Endothelial cell of umbilical vein (primary cell): ENCODE data around the gene SPON1. TPM values are rescaled to one million over a fixed set of nuclear protein-coding genes. Genes with fewer than 3 reads are reported as not detected.

Source experiments
- BruUV-seq: library from RNA; stranded (reverse); fragments of 400-500 nt; replicated peaks from 2 replicates; lab custom pipeline; 2021; lab: Mats Ljungman, UMichigan
- CTCF ChIA-PET: fragments of 300-600, 350-600 bp; sonication (Branson Sonifier 250); formaldehyde crosslinking; loops from one replicate; lab custom pipeline; 2021; ENCODE audit warnings: antibody characterized with exemption, inconsistent platforms; lab: Charles Lee
- POLR2A ChIA-PET: fragments of 300-600, 350-600 bp; sonication (Branson Sonifier 250); formaldehyde crosslinking; loops from one replicate; lab custom pipeline; 2021; ENCODE audit warnings: antibody characterized with exemption, inconsistent platforms; lab: Charles Lee
- DNase-seq: peaks from one replicate; pipeline ENCODE4 v3.0.0-alpha.2; 2011; ENCODE audit warnings: low read depth, low spot score
- FAIRE-seq: peaks from 2 replicates; lab custom pipeline; 2011; peaks lifted over from hg19 to GRCh38; lab: Jason Lieb, UNC
- H2AFZ ChIP-seq: 2 replicates; pipeline ENCODE4 v1.6.0; 2012; ENCODE audit warnings: low read depth, low read length, control low read depth, inconsistent platforms
- H3K27ac ChIP-seq: 2 replicates; pipeline ENCODE4 v1.5.1; 2011; ENCODE audit warnings: low read depth, mild to moderate bottlenecking, control low read depth, low read length, moderate library complexity; ENCODE audit not compliant: insufficient read depth
- H3K27me3 ChIP-seq, 2 experiments: 2 replicates each; pipeline versions ENCODE4 v1.6.0 to v1.6.1; 2011; ENCODE audit warnings: low read length in 2 of 2, mixed read lengths in 1 of 2; ENCODE audit not compliant: control insufficient read depth in 2 of 2, insufficient read depth in 2 of 2
- H3K36me3 ChIP-seq, 2 experiments: 2 replicates in 1 of 2; 3 replicates in 1 of 2; pipeline ENCODE4 v1.5.1; 2011; ENCODE audit warnings: low read length in 2 of 2, mild to moderate bottlenecking in 1 of 2, moderate library complexity in 1 of 2; ENCODE audit not compliant: control insufficient read depth in 2 of 2, insufficient read depth in 2 of 2; ENCODE audit errors: extremely low read depth in 1 of 2
- H3K4me1 ChIP-seq: 3 replicates; pipeline ENCODE4 v1.5.1; 2011; ENCODE audit warnings: mild to moderate bottlenecking, low read length; ENCODE audit not compliant: control insufficient read depth, insufficient read depth; ENCODE audit errors: extremely low read depth
- H3K4me2 ChIP-seq: 2 replicates; pipeline ENCODE4 v1.6.1; 2011; ENCODE audit warnings: low read length, control low read depth, mixed read lengths; ENCODE audit not compliant: insufficient read depth
- H3K4me3 ChIP-seq, 3 experiments: fragments of 200-600 bp in 1 of 3; sonication (generic), shearing (Covaris generic) in 1 of 3; replicated peaks in 1 of 3; 2 replicates each; pipeline ENCODE4 v1.5.1; 2011 to 2016; ENCODE audit warnings: control low read depth in 3 of 3, low read length in 3 of 3, mild to moderate bottlenecking in 2 of 3, inconsistent platforms in 1 of 3, low read depth in 1 of 3, moderate library complexity in 1 of 3; ENCODE audit not compliant: insufficient read depth in 1 of 3
- H3K79me2 ChIP-seq: 2 replicates; pipeline ENCODE4 v1.6.0; 2012; ENCODE audit warnings: low read length, inconsistent platforms; ENCODE audit not compliant: control insufficient read depth, insufficient read depth
- H3K9ac ChIP-seq: replicated peaks from 2 replicates; pipeline ENCODE3; 2011; ENCODE audit warnings: low read length, control low read depth; ENCODE audit not compliant: insufficient read depth; ENCODE audit errors: extremely low read depth
- H3K9me1 ChIP-seq: replicated peaks from 3 replicates; pipeline ENCODE4 v1.6.0; 2011; ENCODE audit warnings: mild to moderate bottlenecking, low read length; ENCODE audit not compliant: control insufficient read depth, insufficient read depth; ENCODE audit errors: extremely low read depth
- H3K9me3 ChIP-seq: replicated peaks from 2 replicates; pipeline ENCODE4 v1.5.1; 2012; ENCODE audit warnings: low read length, inconsistent platforms; ENCODE audit not compliant: control insufficient read depth, insufficient read depth
- H4K20me1 ChIP-seq: replicated peaks from 2 replicates; pipeline ENCODE3; 2011; ENCODE audit warnings: mild to moderate bottlenecking, low read length; ENCODE audit not compliant: control insufficient read depth, insufficient read depth; ENCODE audit errors: extremely low read depth
- CTCF ChIP-seq, 2 donors: IDR thresholded peaks; 1 replicate in 1 of 2; 2 replicates in 1 of 2; pipeline ENCODE4 v1.5.1; 2011; ENCODE audit warnings: low read length in 2 of 2, mild to moderate bottlenecking in 2 of 2, moderate library complexity in 2 of 2, control low read depth in 1 of 2, inconsistent platforms in 1 of 2, low read depth in 1 of 2; ENCODE audit not compliant: insufficient read depth in 1 of 2; ENCODE audit errors: extremely low read depth in 1 of 2
- EZH2 ChIP-seq: IDR thresholded peaks from 2 replicates; pipeline ENCODE4 v1.6.1; 2012; ENCODE audit warnings: borderline replicate concordance, low read depth, mild to moderate bottlenecking, moderate library complexity, low read length, inconsistent platforms; ENCODE audit not compliant: severe bottlenecking
- FOS ChIP-seq: IDR thresholded peaks from 2 replicates; pipeline ENCODE4 v1.6.1; 2011; ENCODE audit warnings: mild to moderate bottlenecking, low read length, moderate library complexity, borderline replicate concordance; ENCODE audit not compliant: insufficient read depth
- GATA2 ChIP-seq: IDR thresholded peaks from 2 replicates; pipeline ENCODE4 v1.7.0; 2011; ENCODE audit warnings: low read depth, mild to moderate bottlenecking, moderate library complexity, mixed read lengths, low read length; ENCODE audit not compliant: insufficient read length, insufficient read depth
- JUN ChIP-seq: IDR thresholded peaks from 2 replicates; pipeline ENCODE4 v1.6.1; 2011; ENCODE audit warnings: borderline replicate concordance, low read depth; ENCODE audit not compliant: insufficient read length, insufficient read depth
- MAX ChIP-seq: IDR thresholded peaks from 2 replicates; pipeline ENCODE4 v1.6.1; 2011; ENCODE audit not compliant: insufficient read depth, insufficient read length
- MYC ChIP-seq: IDR thresholded peaks from one replicate; pipeline ENCODE4 v1.6.1; 2011; ENCODE audit warnings: mild to moderate bottlenecking, low read depth, low read length
- POLR2A ChIP-seq: IDR thresholded peaks from 2 replicates; pipeline ENCODE4 v1.6.1; 2012; ENCODE audit warnings: low read depth, mild to moderate bottlenecking, control low read depth, low read length
- POLR2AphosphoS5 ChIP-seq: IDR thresholded peaks from 2 replicates; pipeline ENCODE4 v1.6.1; 2012; ENCODE audit warnings: low read depth, mild to moderate bottlenecking, control low read depth, low read length, moderate library complexity; ENCODE audit not compliant: insufficient read depth
- dilution Hi-C: fragments of 300-500 bp; cut with MboI; formaldehyde crosslinking; loops from one replicate; pipeline ENCODE4 v1.15.0; 2019; ENCODE audit warnings: low sequenced_read_pairs; ENCODE audit not compliant: extremely low pct_ligation_motif_present
- intact Hi-C: fragments of 100-400 bp; cut with micrococcal nuclease; formaldehyde crosslinking; loops from one replicate; pipeline ENCODE4 v1.10.0; 2022
- polyA plus RNA-seq, 4 experiments: library from polyadenylated mRNA; depleted of rRNA in 3 of 4; stranded (reverse) in 3 of 4; unstranded in 1 of 4; fragments of >200 nt; gene quantifications; 2 replicates each; pipeline versions ENCODE4 v1.2.1 to v1.2.3, GENCODE V29; 2011 to 2012; ENCODE audit warnings: missing spikeins in 1 of 4
- total RNA-seq: library from RNA; stranded (reverse); gene quantifications from 2 replicates; pipeline ENCODE4 v1.2.3, GENCODE V29; 2021

Gene SPON1
- total and polyA plus RNA-seq, 2 donors (not counting 3 experiments of a cell fraction or from before 2014, with no cell fraction given) = 0.31 TPM; not detected in 1

DNA sequence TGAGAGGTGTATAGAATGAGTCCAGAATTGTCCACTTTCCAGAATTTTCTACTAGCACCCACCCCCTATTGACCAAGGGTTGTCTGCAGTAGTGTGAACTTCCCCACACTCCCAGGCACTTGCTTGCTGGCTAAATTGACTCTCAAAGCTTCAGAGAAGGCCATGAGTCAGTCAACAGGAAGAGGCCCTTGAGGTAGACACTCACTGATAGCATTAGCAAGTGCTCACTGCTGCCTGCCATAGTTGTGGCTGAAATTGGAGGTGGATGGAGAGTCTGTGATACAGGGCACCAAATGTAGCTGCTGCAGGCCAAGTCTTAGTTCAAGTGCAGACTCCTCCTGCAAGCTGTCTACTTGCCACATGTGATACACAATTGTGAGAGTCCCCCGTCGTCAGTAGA, 156.8 kb downstream of the SPON1 start:
- no peak overlapping the region for H3K27ac ChIP-seq
- ChIA-PET CTCF (no interaction called here), POLR2A (no interaction called here)
- BruUV-seq = no TSS peak
- intact Hi-C loops (no loop called here), dilution Hi-C loops (no loop called here)
- no peaks in the 10 kb centered on the region for H3K4me1 ChIP-seq
- no peak for FAIRE-seq
- TF ChIP-seq POLR2A = no peak
- H3K79me2 ChIP-seq = no peaks in the 10 kb centered on the region
- H4K20me1 ChIP-seq = no peaks in the 10 kb centered on the region
- H3K4me3 ChIP-seq = no peak overlapping the region
- H3K4me2 ChIP-seq = no peak overlapping the region
- H3K9me1 ChIP-seq = no peaks in the 10 kb centered on the region
- DNase-seq = no peak
- no peaks in the 10 kb centered on the region for H3K27me3 ChIP-seq
- H3K9ac ChIP-seq = no peak overlapping the region
- no peaks in the 10 kb centered on the region for H3K36me3 ChIP-seq
- no peaks in the 10 kb centered on the region for H3K9me3 ChIP-seq
- no peak overlapping the region for H2AFZ ChIP-seq

GRCh38 chr11:14124350-14124749, 161.8 kb downstream of the SPON1 start:
- POLR2A ChIA-PET = no interaction called here
- H3K4me3 ChIP-seq = no peak overlapping the region
- no peaks in the 10 kb centered on the region for H3K9me1 ChIP-seq
- no peaks in the 10 kb centered on the region for H3K27me3 ChIP-seq
- FAIRE-seq (no peak), DNase-seq (no peak)
- no peak overlapping the region for H2AFZ ChIP-seq
- CTCF ChIA-PET = no interaction called here
- no peaks in the 10 kb centered on the region for H3K9me3 ChIP-seq
- no peaks in the 10 kb centered on the region for H3K36me3 ChIP-seq
- H3K4me2 ChIP-seq = no peak overlapping the region
- H3K79me2 ChIP-seq = no peaks in the 10 kb centered on the region
- BruUV-seq = no TSS peak
- H4K20me1 ChIP-seq = no peaks in the 10 kb centered on the region
- no peaks in the 10 kb centered on the region for H3K4me1 ChIP-seq
- no peak overlapping the region for H3K9ac ChIP-seq
- TF ChIP-seq JUN (no peak), GATA2 (no peak), EZH2 (no peak), POLR2A (no peak), MAX (no peak), MYC (no peak), CTCF (IDR thresholded peaks at IDR 0.05; ENCODE audit: extremely low read depth in 1 of 2, insufficient read depth in 1 of 2, low read depth in 1 of 2, low read length in 2 of 2) (no peak), FOS (no peak), POLR2AphosphoS5 (no peak)
- H3K27ac ChIP-seq = no peak overlapping the region
- dilution Hi-C loops = no loop called here
- intact Hi-C loops = no loop called here
